Neutrophil (primary cell): ENCODE results near the gene FGD4.

Experiments
- H3K27ac ChIP-seq: fragments of 200-600 bp; sonication (generic); 2 replicates; pipeline ENCODE4 v1.5.1; 2016; ENCODE audit warnings: mild to moderate bottlenecking, moderate library complexity
- H3K27me3 ChIP-seq: fragments of 200-600 bp; sonication (generic); 2 replicates; pipeline ENCODE4 v1.6.0; 2016; ENCODE audit warnings: mild to moderate bottlenecking
- H3K36me3 ChIP-seq: fragments of 200-600 bp; sonication (generic); 2 replicates; pipeline ENCODE4 v1.5.1; 2017
- H3K4me1 ChIP-seq, 2 experiments: fragments of 200-600 bp in 1 of 2; sonication (generic) in 1 of 2; 1 replicate in 1 of 2; 2 replicates in 1 of 2; pipeline versions ENCODE4 v1.5.1 to v1.6.1; 2013 to 2016; ENCODE audit warnings: low read depth in 1 of 2, low read length in 1 of 2, mild to moderate bottlenecking in 1 of 2, moderate library complexity in 1 of 2; ENCODE audit not compliant: control insufficient read depth in 1 of 2, insufficient read depth in 1 of 2
- H3K4me3 ChIP-seq, 2 experiments: fragments of 200-600 bp in 1 of 2; sonication (generic) in 1 of 2; 1 replicate in 1 of 2; 2 replicates in 1 of 2; pipeline ENCODE4 v1.5.1; 2013 to 2016; ENCODE audit warnings: low read depth in 1 of 2, low read length in 1 of 2, mild to moderate bottlenecking in 1 of 2, moderate library complexity in 1 of 2
- H3K9me3 ChIP-seq: fragments of 200-600 bp; sonication (generic); 2 replicates; pipeline ENCODE4 v1.5.1; 2016
- CTCF ChIP-seq: fragments of 200-600 bp; sonication (generic); IDR thresholded peaks from 2 replicates; pipeline ENCODE4 v1.5.1; 2016; ENCODE audit warnings: antibody characterized with exemption

FGD4 gene

DNA sequence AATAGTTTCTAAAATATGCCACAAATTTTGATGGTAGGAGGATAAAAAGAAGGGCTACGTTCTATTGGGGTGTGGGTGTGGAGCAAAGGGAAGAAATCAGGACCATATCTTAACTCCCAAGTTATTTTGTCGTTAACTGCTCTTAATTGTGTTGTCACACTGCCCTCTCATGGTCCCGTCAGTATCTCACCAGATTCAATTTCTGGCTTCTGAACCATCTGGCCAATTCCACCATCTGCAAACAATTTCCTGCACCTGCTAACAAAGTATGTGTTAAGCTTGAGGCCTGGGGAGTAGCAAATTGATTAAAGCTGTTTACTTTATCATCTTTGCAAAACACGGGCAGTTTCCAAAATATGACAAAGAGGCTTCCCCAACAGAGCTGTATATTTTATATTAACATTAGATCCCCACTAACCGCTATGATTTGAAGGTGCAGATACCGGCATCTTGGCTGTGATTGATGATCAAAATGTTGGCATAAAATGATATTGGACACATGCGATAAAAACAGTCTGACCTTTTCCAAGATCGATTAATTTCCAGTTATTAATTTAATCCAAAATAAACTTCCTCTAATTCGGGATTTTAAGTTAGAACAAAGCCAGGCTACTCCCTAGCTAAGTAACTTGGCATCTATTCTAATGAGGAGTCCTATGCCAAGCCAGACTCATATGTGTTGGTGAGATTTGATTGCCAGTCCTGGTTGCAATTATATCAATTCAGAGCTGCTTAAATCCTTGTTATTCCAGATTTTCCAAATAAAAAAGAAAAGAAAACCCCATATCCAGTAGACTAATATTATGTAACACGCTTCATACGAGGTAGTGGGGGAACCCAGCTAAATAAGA lies 272.8 kb downstream of the FGD4 start:
- Histone ChIP-seq H3K36me3 (no peaks in the 10 kb centered on the region), H3K4me1 (no peaks in the 10 kb centered on the region), H3K27me3 (no peaks in the 10 kb centered on the region), H3K4me3 (no peak overlapping the region), H3K27ac (no peak overlapping the region), H3K9me3 (no peaks in the 10 kb centered on the region)
- no peak for TF ChIP-seq CTCF

DNA sequence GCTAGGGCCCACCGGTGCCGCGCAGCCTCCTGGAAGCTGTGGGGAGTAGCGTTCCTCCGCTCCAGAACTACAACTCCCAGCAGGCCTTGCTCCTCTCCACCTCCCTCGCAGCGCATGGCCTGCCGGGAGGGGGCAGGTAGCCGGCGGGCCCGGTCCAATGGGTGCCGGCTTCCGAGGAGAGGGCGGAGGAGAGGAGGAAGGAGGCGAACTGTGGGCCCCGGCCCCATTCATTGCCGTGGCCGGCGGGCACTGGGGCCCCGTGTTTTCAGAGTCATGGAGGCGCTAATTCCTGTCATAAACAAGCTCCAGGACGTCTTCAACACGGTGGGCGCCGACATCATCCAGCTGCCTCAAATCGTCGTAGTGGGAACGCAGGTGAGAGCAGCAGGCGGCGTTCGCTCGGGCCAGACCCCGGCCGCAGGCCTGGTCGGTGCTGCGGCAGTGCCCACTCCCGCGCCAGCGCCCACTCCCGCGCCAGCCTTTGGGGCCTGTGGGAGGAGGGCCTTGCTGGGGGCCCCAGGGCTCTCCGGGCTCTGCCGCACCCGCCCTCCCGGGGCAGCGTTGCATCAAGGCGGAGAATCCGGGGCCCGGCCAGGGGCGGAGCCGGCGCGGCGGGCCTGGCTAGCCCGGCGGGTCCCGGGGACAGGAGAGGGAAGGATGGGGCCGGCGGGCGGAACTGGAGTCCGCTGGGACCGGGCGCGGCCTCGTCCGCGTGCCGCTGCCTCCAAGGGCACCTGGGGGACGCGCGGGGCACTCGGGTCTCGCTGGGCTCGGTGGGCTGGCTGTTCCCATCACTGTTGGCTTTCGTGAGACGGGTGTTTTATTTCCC lies 279.9 kb downstream of the FGD4 start, which contains the start of gene DNM1L:
Gene DNM1L (plus strand): TSS at position 211 of the 829 bp plus-strand sequence. CDS start 63 bp downstream, at position 274.
- TF ChIP-seq CTCF, result peak; percentile 65
- Histone ChIP-seq H3K4me3 (peak within 1 kb of the TSS; percentile 87), H3K9me3 (no peaks in the 10 kb centered on the region), H3K27ac (peak within 1 kb of the TSS; percentile 84), H3K27me3 (no peaks in the 10 kb centered on the region), H3K36me3 (no peaks in the 10 kb centered on the region), H3K4me1 (peaks cover 18 to 22% of the 10 kb centered on the region in 2 experiments)

- H3K27ac ChIP-seq, result peak overlapping the region; percentile 84
- no peak for TF ChIP-seq CTCF
- H3K9me3 ChIP-seq, result no peaks in the 10 kb centered on the region
- H3K27me3 ChIP-seq, result no peaks in the 10 kb centered on the region
- peak overlapping the region; percentile 87 for H3K4me3 ChIP-seq
- no peaks in the 10 kb centered on the region for H3K36me3 ChIP-seq
- H3K4me1 ChIP-seq, result peaks cover 18 to 22% of the 10 kb centered on the region in 2 experiments
Observed at GRCh38 chr12:32679920-32680237, 280.5 kb downstream of the FGD4 start.

DNA sequence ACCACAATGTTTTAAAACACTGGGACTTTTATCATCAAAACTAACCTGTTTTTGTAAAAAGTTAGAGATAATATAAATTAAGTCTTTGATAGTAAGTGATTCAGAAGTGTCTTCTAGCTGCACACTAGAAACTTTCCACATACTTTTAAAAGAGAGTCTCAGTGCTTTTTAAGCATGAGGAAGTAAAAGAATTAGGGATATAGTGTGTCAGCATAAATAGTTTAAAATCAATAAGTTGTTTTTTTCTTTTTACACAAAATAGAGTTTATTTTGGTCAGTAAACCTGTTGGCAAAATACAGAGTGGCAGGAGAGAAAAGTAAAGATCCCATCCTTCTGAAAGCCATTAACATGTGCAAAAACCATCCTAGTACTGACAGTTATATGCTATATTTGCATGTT lies 281.4 kb downstream of the FGD4 start:
- no peaks in the 10 kb centered on the region for H3K9me3 ChIP-seq
- H3K36me3 ChIP-seq, result no peaks in the 10 kb centered on the region
- no peak for TF ChIP-seq CTCF
- H3K4me3 ChIP-seq, result no peak overlapping the region
- peaks cover 18 to 22% of the 10 kb centered on the region in 2 experiments for H3K4me1 ChIP-seq
- H3K27me3 ChIP-seq, result no peaks in the 10 kb centered on the region
- H3K27ac ChIP-seq, result peak overlapping the region; percentile 84

DNA sequence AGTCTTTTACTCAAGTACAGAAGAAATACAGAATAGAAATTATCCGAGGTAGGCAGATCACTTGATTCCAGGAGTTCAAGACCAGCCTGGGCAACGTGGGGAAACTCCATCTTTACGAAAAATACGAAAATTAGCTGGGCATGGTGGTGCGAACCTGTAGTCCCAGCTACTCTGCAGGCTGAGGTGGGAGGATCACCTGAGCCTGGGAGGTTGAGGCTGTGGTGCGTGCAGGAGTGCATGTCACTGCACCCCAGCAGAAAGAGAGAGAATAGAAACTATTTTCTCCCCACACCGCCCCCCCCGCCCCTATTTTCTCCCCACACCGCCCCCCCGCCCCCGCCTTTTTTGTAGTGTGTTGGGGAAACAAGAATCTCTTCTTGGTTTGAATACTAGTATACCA lies 281.9 kb downstream of the FGD4 start:
- Histone ChIP-seq H3K36me3 (no peaks in the 10 kb centered on the region), H3K27ac (no peak overlapping the region), H3K4me3 (no peak overlapping the region), H3K9me3 (no peaks in the 10 kb centered on the region), H3K4me1 (peaks cover 18 to 22% of the 10 kb centered on the region in 2 experiments), H3K27me3 (no peaks in the 10 kb centered on the region)
- no peak for TF ChIP-seq CTCF
